Activated CD8-positive, alpha-beta memory T cell treated with anti-CD3 and anti-CD28 coated beads, Interleukin-2, amount 50 U/mL, for 1 hour (primary cell): ENCODE results near the gene SSTR5.

ENCODE experiments used
- DNase-seq: peaks from one replicate; pipeline ENCODE4 v3.0.0-alpha.2; 2020; ENCODE audit errors: extremely low read depth

SSTR5 gene

DNA sequence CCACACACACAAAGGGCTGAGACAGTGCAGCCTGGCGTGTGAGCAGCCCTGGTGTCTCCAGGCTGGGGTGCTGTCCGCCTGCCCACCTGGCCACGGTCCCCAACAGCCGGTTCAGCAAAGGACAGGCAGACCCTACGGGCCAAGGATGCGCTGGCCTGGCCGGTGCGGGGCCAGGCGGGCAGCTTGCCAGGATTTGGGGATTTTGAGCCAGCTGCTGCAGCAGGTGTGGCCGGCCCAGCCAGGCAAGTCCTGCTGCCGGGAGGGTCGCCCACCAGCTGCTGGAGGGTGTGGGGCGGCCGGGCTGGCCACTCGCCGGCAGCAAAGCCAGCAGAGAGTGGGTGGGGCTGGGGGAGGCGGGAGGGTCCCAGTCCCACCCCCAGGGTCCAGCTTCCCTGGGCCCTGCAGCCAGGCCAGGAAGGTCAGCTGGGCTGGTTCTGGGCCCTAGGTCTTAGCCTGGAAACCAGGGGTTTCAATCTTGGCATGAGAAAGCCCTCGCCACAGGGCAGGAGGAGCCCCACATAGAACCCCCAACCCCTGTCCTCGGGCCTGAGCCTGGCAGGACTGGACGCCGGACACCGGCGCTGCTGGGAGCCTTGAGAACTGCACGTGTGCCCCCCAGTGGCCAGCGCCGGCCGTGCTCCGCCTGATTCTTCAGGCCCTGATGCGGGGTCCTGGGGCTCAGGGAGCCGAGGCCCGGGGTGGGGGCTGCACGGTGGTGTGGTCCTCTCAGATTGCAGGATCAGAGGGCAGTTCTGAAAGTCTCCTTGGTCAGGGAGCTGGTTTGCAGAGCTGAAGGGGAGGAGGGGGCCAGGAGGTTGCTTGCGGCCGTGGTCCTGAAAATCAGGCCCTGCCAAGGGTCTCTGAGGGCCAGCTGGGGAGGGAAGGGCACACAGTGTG, 17.6 kb upstream of the SSTR5 start:
- DNase-seq, result no peak

GRCh38 chr16:1055557-1055924, 17.0 kb upstream of the SSTR5 start:
- no peak for DNase-seq

- DNase-seq, result no peak
Observed at GRCh38 chr16:1056196-1056595, 16.4 kb upstream of the SSTR5 start.

DNA sequence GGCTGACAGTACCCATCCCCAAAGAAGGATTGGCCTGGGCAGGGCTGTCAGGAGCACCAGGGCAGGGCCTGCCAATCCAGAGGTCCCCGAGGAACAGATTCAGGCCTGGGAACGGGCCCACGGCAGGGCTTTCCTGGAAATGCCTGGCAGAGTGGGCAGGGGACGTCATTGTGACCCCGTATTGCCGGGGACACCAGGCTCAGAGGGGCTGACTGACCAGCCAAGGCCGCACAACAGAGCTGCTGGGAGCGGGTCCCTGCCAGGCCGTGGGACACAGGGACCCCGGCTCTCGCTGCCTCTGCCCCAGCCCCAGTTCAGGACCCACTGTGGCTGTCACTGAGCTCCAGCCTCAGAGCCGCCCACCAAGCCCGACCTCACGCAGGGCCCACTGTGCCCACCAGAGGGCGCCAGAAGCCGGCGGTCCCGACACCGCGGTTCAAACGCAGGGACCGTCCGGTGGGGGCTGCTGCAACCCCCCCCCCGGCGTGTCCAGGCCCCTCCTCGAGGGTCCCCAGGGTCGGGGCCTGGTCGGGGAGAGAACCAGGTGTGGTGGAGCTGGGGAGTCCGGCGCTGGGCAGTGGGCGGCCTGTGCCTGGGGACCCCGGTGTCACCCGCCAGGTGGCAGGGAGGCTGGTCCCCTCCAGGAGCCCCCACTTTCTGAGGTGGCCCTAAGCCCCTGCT, 15.2 kb upstream of the SSTR5 start:
- no peak for DNase-seq

DNA sequence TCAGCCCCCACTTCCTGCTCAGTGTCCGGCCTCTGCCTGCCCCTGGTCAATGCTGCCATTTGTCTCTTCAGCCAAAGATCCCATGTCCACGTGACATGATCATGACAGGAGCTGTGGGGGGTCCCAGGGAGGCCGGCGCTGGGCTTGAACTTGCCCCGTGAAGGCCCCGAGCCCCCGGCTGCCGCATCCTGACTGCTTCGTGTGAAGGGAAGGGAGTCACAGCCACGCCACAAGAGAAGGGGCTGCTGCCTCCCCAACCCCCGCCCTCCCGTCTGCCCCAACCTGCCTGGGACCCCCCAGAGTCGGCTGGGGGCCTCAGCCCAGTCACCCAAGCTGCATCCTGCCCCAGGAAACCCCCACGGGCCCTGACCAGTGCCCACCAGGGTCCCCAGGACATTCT, 14.3 kb upstream of the SSTR5 start:
- no peak for DNase-seq

GRCh38 chr16:1059310-1059709, 13.2 kb upstream of the SSTR5 start:
- no peak for DNase-seq

DNA sequence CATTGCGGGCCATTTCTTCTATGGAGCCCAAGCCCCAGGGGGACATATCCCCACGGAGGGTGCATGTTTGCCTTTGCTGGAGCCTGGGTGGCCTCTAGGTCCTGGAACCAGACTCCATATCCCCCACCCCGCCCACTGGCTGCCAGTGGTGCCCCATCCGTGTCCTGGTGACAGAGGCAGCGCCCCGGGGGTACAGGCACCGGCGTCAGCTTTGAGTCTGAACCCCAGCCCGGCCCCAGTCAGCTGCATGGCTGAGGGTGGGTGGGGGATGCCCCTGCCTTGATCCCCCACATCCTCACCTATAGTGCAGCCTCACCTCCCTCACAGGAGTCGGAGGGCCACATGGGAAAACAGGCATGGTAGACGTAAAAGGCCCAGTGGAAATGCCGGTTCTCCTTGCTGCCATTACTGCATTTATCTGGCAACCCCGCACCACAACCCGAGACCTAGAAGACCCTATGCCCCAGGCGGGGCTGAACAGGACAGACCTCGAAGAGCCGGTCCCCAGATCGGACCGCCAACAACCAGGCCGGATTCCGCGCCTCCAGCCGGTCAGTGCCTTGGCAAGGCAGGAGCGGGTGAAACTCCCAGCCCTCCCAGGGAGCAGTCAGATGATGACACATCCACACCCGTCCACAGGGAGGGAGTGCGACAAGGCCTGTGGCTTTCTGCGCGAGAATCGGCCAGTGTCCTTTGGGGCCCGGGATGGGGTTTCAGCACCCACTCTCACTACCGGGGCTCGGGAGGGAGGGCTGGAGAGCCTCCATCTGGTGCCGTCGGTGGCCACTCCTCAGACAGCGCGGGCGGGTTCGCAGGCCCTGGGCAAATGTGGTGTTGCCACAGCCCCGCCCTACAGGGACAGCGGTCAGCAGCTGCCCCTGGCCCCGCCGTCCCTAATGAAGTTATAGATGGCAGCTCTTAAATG, 11.9 kb upstream of the SSTR5 start:
- no peak for DNase-seq

DNA sequence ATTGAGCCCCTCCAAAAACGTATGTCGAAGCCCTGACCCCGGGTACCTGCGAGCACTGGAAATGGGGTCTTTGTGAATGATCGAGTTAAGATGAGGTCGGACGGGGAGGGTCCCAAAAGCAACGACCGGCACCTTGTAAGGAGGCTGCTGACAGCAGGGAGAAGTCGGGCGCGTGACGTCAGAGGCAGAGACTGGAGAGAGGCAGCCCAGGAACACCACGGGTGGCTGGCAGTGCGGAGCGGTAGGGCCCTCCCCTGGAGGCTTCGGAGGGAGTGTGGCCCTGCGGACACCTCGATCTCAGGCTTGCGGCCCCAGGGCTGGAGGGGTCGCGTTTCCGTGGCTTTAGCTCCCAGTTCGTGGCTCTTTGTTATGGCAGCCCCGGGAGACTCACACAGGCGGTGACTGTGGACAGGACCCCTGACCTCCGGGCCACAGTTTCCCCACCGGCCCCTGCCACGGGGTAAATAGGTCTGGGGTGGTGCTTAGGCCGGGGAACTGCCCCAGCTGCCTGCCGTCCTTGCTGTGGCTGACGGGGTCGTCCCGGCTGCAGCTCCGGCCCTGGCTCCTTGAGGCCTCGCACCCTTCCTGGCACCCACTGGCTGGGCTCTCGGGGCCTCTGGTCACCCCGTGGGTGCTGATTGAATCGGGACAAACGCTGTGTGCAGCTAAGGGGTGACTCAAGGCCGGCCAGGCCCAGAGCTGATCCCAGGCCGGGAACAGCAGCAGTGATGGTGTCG, 10.6 kb upstream of the SSTR5 start:
- DNase-seq, result no peak

GRCh38 chr16:1062895-1063294, 9.7 kb upstream of the SSTR5 start:
- no peak for DNase-seq

DNA sequence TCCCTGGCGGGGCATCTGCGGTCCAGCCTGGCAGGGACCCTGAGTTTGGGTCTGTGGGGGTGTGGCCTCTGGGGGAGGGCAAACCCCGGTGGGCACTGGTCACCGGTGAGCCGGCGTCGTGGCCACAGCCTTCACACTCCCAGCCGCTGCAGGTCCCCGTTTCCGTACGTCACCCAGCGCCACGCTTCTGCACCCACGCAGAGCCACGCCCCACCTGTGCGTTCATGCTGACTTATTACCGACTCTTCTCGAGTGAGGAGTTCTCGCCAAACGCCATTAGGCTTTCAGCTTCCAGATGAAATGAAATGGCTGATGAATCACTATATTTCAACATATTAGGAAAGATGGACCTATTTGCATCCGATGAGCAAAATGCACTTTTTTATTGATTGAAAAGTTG, 8.8 kb upstream of the SSTR5 start:
- no peak for DNase-seq

- DNase-seq, result no peak
Observed at GRCh38 chr16:1065469-1066128, 6.9 kb upstream of the SSTR5 start.

DNA sequence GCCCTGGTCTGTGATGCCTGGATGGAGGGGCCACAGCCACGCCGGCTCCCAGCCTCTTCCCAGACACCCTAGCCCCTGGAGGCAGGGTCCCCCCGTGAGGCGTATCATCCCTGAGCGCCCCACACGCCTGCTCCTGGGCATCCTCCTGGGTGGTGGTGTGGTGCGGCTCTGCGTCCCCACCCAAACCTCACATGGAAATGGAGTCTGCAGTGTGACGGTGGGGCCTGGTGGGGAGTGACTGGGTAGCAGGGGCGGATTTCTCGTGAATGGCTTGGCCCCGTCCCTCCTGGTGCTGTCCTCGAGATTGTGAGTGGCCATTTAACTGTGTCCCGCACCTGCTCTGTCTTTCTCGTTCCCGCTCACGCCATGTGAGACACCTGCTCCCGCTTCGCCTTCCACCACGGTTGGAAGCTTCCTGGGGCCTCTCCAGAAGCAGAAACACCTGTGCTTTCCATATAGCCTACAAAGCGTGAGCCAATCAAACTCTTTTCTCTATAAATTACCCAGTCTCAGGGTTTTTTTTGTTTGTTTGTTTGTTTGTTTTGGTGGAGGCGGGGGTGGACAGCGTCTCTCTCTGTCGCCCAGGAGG, 5.9 kb upstream of the SSTR5 start:
- DNase-seq, result no peak

- no peak for DNase-seq
Observed at GRCh38 chr16:1067629-1068028, 4.9 kb upstream of the SSTR5 start.

- no peak for DNase-seq
Observed at GRCh38 chr16:1068451-1068850, 4.1 kb upstream of the SSTR5 start.

DNA sequence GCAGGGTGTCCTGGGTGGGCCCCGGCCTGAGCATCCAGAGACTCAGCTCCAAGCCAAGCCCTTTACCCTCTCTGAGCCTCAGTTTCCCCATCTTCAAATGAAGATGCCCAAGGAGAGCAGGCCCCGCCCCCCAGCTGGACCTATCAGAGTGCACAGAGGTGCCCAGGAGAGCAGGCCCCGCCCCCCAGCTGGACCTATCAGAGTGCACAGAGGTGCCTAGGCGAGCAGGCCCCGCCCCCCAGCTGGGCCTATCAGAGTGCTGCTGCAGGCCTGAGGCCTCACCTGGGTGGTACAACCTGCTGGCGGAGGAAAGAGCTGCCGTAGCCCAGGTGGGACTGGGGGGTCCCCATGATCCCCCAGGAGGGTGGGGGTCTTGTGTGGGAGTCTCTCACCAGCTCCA, 3.4 kb upstream of the SSTR5 start:
- no peak for DNase-seq

GRCh38 chr16:1070084-1070863, 2.3 kb upstream of the SSTR5 start:
- no peak for DNase-seq

DNA sequence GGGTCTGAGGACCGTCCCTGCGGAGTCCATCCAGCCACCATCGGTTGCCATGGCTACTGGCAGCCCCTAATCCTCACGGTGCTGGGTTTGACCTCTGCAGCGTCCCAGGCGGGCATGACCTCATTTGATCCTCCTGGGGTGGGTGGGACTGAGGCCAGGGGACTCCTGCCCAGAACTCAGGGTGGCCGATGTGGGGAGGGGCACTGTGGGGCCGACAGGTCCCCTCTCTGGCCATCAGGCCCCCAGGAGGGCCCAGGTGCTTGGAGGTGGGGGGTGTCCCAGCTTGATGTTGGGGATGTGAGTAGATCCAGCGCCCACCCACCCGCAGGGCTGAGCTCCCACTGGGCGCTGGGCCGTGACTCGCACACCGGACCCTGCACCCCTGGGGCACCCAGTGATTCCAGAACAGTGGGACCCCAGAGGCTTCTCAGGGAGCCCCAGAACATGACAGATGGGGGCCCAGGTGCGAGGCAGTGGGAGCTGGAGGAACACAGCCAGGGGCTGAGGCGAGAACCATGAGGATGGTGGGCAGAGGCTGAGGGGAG, 1.6 kb upstream of the SSTR5 start:
- no peak for DNase-seq

DNA sequence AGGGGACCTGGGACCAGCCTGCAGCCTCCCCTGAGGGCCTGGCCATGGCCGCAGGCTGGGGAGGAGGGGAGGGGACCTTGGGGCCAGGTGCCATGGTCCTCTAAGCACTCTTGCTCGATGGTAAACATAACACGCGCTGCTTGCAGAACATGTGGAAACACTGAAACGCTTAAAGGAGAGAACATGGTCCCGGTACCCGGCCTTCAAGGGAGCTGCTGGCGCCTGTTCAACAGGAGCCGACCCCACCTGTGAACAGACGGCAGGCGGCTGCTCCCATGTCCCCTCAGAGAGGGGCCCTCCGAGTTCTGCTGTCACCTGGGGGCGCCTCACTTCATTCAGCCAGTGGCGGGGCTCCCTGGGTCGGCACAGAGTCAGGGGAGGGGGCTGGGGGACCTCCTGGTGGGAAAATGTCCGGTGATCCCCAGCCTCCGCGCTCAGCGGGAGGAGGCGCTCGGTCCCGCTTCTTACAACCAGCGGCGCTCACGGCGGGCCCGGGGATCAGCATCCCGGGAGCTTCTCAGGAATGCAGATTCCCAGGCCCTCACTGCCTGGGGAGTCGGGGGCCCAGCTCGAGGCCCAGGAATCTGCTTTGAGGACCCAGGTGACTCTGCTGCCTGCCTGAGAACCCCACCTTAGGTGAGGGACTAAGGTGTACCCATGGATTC, 854 bp upstream of the SSTR5 start:
- DNase-seq, result no peak

GRCh38 chr16:1073262-1073558, 663 bp downstream of the SSTR5 start:
- DNase-seq, result no peak
